ENCODE measurements around the gene FAM98A.

FAM98A gene

GRCh38 chr2:33599175-33599942 lies at the start of gene FAM98A:
Gene FAM98A, minus strand, starts transcription at chr2:33599299. Its CDS starts 78 bp downstream, at chr2:33599221.
- peak; percentile 99 for DNase-seq

DNA sequence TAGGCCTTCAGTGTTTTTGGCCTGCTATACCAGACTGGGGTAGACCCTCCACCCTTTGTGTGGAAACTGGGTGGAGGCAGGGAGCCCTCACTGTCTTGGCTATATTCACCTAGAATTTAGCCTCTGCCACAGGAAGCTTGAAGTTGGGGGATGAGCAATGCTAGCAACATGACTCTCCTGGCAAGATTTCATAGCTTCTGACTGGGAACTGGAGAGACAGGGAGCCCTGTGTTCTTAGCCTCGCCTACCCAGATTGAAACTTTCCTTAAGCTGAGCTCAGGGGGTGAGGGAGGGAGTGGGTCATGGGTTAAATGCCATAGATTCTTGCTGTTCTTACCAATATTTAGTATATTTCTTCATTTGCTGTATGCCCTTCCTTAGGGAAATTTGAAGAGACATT lies 46.8 kb upstream of the FAM98A start:
- DNase-seq = no peak

GRCh38 chr2:33644215-33644614 lies 45.1 kb upstream of the FAM98A start:
- no peak for DNase-seq

- DNase-seq = no peak
Observed at GRCh38 chr2:33636001-33636400, 36.9 kb upstream of the FAM98A start.

DNA sequence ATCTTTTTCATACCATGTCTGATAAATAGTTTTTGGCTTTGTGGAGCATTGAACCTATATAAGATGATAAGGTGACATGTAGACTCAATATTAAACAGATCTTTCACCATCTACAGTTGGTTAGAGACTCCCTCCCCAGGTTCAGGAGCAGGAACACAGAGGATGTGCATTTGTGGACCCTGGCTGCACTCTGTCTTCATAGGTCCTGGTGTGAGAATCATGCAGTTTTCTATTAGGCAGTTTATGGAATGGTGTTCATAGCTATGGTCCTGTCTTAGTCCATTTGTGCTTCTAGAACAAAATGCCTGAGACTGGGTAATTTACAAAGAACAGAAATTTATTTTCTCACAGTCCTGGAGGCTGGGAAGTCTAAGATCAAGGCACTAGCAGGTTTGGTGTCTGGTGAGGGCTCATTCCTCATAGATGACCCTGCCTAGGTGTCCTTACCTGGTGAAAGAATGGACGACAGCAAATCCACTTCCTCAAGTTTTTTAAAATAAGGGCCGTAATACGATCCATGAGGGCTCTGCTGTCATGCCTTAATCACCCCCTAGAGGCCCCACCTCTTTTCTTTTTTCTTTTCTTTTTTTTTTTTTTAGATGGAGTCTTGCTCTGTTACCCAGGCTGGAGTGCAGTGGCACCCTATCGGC lies 35.3 kb upstream of the FAM98A start:
- DNase-seq = no peak

DNA sequence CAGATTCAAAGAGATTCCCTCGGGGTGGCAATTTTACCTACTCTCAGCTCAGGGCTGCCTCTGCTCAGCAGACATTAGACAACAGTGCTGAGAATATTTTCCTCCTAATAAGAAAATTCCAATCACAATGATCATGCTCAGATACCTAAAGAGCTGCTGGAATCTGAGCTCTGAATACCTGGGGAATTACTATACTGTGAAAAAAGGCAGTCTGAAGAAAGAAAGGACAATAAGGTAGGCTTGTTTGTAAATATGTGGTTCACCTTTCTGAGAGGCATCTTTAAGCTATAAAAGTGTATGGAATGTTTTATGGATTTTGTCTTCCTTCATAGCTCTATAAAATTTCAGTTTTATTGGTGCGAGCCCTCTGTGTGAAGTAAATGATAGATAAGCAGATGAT lies 34.2 kb upstream of the FAM98A start:
- peak; percentile 51 for DNase-seq

GRCh38 chr2:33632831-33633230 lies 33.7 kb upstream of the FAM98A start:
- DNase-seq = peak; percentile 84

DNA sequence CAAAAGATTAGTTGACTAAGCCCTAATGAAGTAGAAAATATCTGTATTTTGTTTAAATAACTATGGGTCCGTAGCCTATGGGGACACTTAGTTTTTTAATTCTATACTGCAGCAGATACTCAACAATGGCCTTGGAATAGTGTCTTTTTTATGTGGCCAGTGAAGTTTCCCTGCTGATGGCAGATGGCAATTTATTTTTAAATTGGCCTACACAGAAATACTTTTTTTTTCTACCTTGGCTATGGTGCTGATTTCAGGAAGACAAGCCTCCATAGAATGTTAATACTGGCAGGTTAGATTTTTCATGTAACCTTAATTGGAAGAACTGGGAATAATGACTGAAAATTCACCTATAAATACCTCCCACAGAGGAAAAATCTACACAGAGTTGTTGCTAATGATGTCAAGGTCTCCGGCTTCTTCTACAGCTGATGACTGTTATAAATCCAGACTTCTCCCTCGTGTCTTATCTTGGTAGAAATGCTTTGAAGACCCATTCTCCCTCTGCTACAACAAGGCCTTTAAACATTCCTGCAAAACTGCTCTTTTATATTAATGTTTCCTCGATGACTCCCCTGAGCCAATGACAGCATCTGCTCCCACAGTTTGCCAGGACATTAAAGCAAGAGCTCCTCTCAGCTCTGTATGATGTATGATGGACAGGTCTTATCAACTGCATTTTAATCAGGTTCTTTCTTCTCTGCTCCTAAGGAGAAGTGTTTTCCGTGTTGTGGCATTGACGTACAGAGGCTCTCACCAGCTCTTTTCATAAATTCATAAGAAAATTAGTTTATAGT lies 29.1 kb upstream of the FAM98A start:
- no peak for DNase-seq

GRCh38 chr2:33619028-33619427 lies 19.9 kb upstream of the FAM98A start:
- no peak for DNase-seq

DNA sequence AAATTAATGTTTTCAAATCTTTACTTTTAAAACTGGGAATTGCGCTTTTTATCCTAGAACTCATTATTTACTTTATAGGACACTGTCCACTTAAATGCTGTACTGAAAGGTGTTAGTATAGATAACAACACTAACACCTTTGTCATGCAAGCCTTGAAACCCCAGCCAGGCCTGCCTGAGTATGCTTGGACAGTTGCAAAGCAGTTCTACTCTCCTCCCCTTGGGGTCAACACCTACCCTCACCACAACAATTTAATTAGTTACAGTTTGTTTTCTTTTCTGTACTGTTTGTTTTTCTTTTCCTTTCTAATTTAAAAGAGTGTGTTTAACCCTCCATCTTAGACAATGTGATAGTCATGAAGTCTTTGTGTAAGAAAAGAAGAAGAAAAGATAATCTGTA lies 18.9 kb upstream of the FAM98A start:
- no peak for DNase-seq

- DNase-seq = no peak
Observed at GRCh38 chr2:33617401-33617800, 18.3 kb upstream of the FAM98A start.

DNA sequence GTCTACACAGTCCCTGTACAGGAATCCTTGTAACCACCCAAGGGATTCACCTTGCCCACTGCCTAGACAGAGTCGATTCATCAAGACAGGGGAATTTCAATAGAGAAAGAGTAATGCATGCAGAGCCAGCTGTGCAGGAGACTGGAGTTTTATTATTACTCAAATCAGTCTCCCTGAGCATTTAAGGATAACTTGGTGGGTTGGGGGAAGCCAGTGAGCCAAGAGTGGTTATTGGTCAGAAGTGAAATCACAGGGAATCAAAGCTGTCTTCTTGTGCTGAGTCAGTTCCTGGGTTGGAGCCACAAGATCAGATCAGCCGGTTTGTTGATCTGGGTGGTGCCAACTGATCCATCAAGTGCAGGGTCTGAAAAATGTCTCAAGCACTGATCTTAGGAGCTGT lies 17.8 kb upstream of the FAM98A start:
- DNase-seq = no peak

GRCh38 chr2:33614190-33614589 lies 15.1 kb upstream of the FAM98A start:
- no peak for DNase-seq

- DNase-seq = no peak
Observed at GRCh38 chr2:33607905-33608304, 8.8 kb upstream of the FAM98A start.

DNA sequence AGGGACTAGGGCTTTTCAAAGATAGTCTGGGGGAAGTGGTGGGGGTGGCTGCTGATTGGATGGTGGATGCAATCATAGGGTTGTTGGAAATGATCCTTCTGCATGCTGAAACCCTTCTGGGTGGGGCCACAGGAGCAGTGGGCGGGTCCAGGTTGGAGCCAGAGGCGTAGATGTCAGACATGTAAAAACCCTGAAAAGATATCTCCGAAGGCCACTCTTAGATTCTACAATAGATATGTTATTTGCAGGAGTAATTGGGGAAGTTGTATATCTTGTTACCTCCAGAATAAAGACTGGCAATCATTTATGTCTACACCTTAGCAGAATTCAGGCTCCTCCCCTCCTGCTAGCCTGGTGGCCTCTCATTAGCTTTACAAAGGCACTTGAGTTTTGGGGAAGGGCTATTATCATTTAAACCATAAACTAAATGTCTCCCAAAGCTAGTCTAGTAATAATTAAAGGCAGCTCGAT lies 8.2 kb upstream of the FAM98A start:
- no peak for DNase-seq

DNA sequence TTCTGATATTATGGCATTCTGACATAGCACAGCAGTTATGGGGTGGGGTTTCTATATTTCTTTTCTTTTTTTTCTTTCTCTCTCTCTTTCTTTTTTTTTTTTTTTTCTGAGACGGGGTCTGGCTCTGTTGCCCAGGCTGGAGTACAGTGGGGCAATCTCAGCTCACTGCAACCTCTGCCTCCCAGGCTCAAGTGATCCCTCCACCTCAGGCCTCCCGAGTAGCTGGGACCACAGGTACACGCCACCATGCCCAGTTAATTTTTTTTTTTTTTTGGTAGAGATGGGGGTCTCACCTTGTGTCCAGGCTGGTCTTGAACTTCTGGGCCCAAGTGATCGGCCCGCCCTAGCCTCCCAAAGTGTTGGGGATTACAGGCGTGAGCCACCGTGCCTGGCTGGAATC lies 7.5 kb upstream of the FAM98A start:
- DNase-seq = no peak

GRCh38 chr2:33606100-33606499 lies 7.0 kb upstream of the FAM98A start:
- no peak for DNase-seq

DNA sequence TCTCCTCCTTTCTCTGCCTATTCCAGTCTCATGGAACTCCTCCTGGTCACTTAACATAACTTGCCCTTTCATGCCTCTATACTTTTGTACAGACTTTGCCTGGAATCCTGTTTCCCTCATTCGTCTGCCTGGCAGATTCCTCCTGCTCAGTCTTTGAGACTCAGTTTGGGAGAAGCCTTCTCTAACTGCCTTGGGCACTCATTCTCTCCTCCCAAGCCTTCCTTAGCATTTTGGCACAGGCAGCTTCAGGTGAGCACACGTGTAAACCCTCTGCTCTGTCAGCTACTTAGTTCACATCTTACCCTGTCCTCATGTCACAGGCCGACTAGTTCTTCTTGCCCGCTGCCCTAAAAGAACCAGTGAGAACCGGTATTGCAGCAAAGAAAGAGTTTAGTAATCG lies 6.0 kb upstream of the FAM98A start:
- DNase-seq = no peak

DNA sequence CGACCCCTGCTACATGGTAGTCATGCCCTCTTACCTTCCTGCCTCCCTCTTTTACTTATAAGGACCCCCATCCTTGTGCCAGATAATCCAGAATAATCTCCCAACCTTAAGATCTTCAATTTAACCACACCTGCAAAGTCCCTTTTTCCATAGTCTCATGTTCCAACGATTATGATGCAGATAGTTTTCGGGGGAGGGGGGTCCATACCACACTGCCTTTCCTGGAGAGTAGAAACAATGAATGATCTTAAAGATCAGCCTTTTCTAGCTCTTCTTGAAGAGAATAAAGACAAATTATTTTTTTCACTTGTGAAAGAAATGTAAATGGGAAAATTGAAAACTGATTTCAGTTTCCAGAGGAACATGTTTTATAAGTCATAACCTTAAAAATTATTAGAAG lies 4.3 kb upstream of the FAM98A start:
- no peak for DNase-seq

- no peak for DNase-seq
Observed at GRCh38 chr2:33602201-33602830, 3.2 kb upstream of the FAM98A start.

DNA sequence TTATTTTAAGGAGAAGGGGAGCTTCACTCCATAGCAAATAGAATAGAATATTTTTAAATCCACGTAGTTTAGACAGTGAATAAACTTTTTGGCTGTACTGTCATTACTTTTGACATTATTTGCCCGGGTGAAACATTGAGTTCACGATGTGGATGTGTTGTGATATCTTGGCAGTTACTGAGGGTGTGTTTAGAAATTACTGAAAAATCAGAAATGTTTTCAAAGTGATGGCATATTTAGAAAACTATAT lies 769 bp upstream of the FAM98A start:
- no peak for DNase-seq

DNA sequence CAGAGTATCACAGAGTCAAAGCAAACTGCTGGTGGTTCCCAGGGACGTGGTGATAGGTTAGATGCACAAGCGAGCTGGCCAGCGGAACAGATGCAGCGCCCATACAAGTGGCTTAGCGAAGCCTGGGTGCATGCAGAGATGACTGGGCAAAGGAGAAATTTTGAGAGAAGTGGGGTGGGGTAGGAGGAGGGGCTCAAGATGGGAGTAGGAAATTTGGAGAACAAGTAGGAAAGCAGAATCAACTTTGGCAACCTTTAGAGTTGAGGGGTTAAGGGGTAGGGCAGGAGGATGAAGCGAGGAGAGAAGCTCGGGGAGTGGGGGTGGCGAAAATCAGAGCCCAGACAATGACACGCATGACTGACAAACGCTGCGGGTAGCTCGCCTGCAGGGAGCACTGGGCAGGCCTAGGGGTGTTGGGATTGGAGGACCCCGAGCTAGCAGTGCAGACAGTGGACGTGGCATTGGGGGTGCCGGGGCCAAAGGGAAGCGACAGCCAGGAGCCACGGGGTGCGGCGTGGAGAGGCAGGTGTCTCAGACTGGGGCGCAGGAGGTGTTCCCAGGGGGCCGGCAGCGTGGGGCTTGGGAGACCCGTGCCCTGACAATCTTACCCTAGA lies 431 bp downstream of the FAM98A start:
- DNase-seq = no peak

GRCh38 chr2:33597026-33597425 lies 2.1 kb downstream of the FAM98A start:
- no peak for DNase-seq
